H1 (cell line): ENCODE data around the gene SHISA7. TPM values are rescaled to one million over a fixed set of nuclear protein-coding genes. Genes with fewer than 3 reads are reported as not detected.

Experiments used
- CHD1 ChIP-seq: IDR thresholded peaks from 2 replicates; pipeline ENCODE4 v1.6.1; 2012; ENCODE audit warnings: low read depth, low read length, improper control_type of control experiment
- CHD7 ChIP-seq: fragments of 300-600 bp; sonication (generic); IDR thresholded peaks from 2 replicates; pipeline ENCODE4 v1.7.1; 2012; ENCODE audit warnings: low read length, moderate library complexity, mild to moderate bottlenecking, inconsistent platforms; ENCODE audit not compliant: insufficient replicate concordance
- CTBP2 ChIP-seq: IDR thresholded peaks from 2 replicates; pipeline ENCODE4 v1.7.0; 2011; ENCODE audit warnings: borderline replicate concordance, mild to moderate bottlenecking, moderate library complexity, mixed read lengths, low read length; ENCODE audit not compliant: insufficient read depth, insufficient read length
- KDM1A ChIP-seq: fragments of 200-600, 300-600 bp; sonication (generic); IDR thresholded peaks from 2 replicates; pipeline ENCODE4 v1.7.1; 2016; ENCODE audit warnings: mild to moderate bottlenecking, low read length, borderline replicate concordance
- POLR2AphosphoS5 ChIP-seq: IDR thresholded peaks from 2 replicates; pipeline ENCODE4 v1.6.1; 2011; ENCODE audit warnings: low read depth, low read length
- RBBP5 ChIP-seq: IDR thresholded peaks from 2 replicates; pipeline ENCODE4 v1.7.1; 2012; ENCODE audit warnings: low read depth, mild to moderate bottlenecking, inconsistent platforms, low read length, moderate library complexity, borderline replicate concordance
- SAP30 ChIP-seq: fragments of 300-600 bp; sonication (generic); IDR thresholded peaks from 2 replicates; pipeline ENCODE4 v1.7.1; 2012; ENCODE audit warnings: low read length, moderate library complexity, mild to moderate bottlenecking, inconsistent platforms; ENCODE audit not compliant: insufficient read depth, insufficient replicate concordance
- SIN3A ChIP-seq, 2 experiments: IDR thresholded peaks in 1 of 2; conservative IDR thresholded peaks in 1 of 2; 2 replicates each; pipeline ENCODE4 v1.6.1; 2011 to 2012; ENCODE audit warnings: low read length in 2 of 2, improper control_type of control experiment in 1 of 2, low read depth in 1 of 2, mild to moderate bottlenecking in 1 of 2
- SIX5 ChIP-seq: IDR thresholded peaks from 2 replicates; pipeline ENCODE4 v1.6.1; 2011; ENCODE audit warnings: mild to moderate bottlenecking, low read depth, low read length
- TAF1 ChIP-seq: IDR thresholded peaks from 2 replicates; pipeline ENCODE4 v1.6.1; 2011; ENCODE audit warnings: mild to moderate bottlenecking, low read depth, low read length
- TCF12 ChIP-seq: IDR thresholded peaks from 2 replicates; pipeline ENCODE4 v1.6.1; 2011; ENCODE audit warnings: low read depth, mild to moderate bottlenecking, low read length
- polyA plus RNA-seq, 7 experiments: library from polyadenylated mRNA; depleted of rRNA in 3 of 7; stranded (reverse) in 5 of 7; unstranded in 2 of 7; fragments of >200 nt in 5 of 7; fragments of 200-250 nt in 2 of 7; gene quantifications; 1 replicate in 5 of 7; 2 replicates in 1 of 7; 4 replicates in 1 of 7; pipeline versions ENCODE4 v1.2.1 to v1.2.3, GENCODE V29; 2011 to 2013; ENCODE audit warnings: missing spikeins in 2 of 7, mixed read lengths in 2 of 7
- total RNA-seq: library from RNA; stranded (reverse); fragmentation: NEBNext Ultra II Directional; extraction: Animal tissue kit (Norgen Biotek cat#: 25700); gene quantifications from 2 replicates; pipeline ENCODE4 v1.2.1, GENCODE V29; 2021

Gene SHISA7
- total and polyA plus RNA-seq, 2 of the 8 experiments (the other 6 are each of a cell fraction or from before 2014, with no cell fraction given), result 0.76 to 1.0 TPM

GRCh38 chr19:55478364-55478763 lies 35.3 kb upstream of the SHISA7 start (continued):
- TF ChIP-seq CHD7 (no peak), RBBP5 (no peak), SIN3A (conservative IDR thresholded peaks at IDR 0.05 in 1 of 2, IDR thresholded peaks at IDR 0.05 in 1 of 2; ENCODE audit: low read depth in 1 of 2, low read length in 2 of 2) (no peak), CHD1 (no peak), KDM1A (no peak), TAF1 (no peak), TCF12 (no peak), SAP30 (no peak), CTBP2 (no peak), POLR2AphosphoS5 (no peak), SIX5 (no peak)
